Tibial artery (tissue), 4 donors: ENCODE data around the gene RLN1.
"Not testable (repeated sequence)": the region's sequence is repeated elsewhere in the genome, so short reads cannot be mapped to it uniquely, and the experiment has no call there.

Experiments
- DNase-seq, 2 donors: peaks; one replicate each; pipeline ENCODE4 v3.0.0-alpha.2; 2019
- H3K27ac ChIP-seq, 2 donors: fragments of 200-600 bp; sonication (generic) in 1 of 2; 1 replicate in 1 of 2; 2 replicates in 1 of 2; pipeline ENCODE4 v1.5.1; 2018 to 2019; ENCODE audit warnings: mild to moderate bottlenecking in 1 of 2
- H3K27me3 ChIP-seq, 2 donors: fragments of 200-600 bp; sonication (generic) in 1 of 2; one replicate each; pipeline versions ENCODE4 v1.5.1 to v1.6.0; 2016 to 2019
- H3K36me3 ChIP-seq, 3 donors: fragments of 200-600 bp; sonication (generic) in 2 of 3; one replicate each; pipeline ENCODE4 v1.5.1; 2016 to 2019; ENCODE audit warnings: mild to moderate bottlenecking in 2 of 3
- H3K4me1 ChIP-seq, 4 donors: fragments of 200-600 bp; sonication (generic) in 2 of 4; 1 replicate in 3 of 4; 2 replicates in 1 of 4; pipeline ENCODE4 v1.5.1; 2016 to 2019
- H3K4me3 ChIP-seq, 2 donors: fragments of 200-600 bp; sonication (generic) in 1 of 2; 1 replicate in 1 of 2; 2 replicates in 1 of 2; pipeline ENCODE4 v1.5.1; 2018 to 2019; ENCODE audit warnings: mild to moderate bottlenecking in 2 of 2
- H3K9me3 ChIP-seq, 3 donors: fragments of 200-600 bp; sonication (generic) in 1 of 3; one replicate each; pipeline ENCODE4 v1.5.1; 2016 to 2019
- CTCF ChIP-seq, 2 experiments: fragments of 200-600 bp in 1 of 2; fragments of 450-650 bp in 1 of 2; IDR thresholded peaks; one replicate each; pipeline ENCODE4 v1.5.1; 2017 to 2019; ENCODE audit warnings: antibody characterized with exemption in 2 of 2, mild to moderate bottlenecking in 1 of 2, moderate library complexity in 1 of 2
- intact Hi-C: fragments of 100-400 bp; cut with DNase I; formaldehyde crosslinking; loops from one replicate; pipeline ENCODE4 v1.15.0; 2023; ENCODE audit warnings: low total_unique reads

Gene RLN1

GRCh38 chr9:5315187-5315923, 24.3 kb downstream of the RLN1 start:
- Histone ChIP-seq H3K4me3 (no peak overlapping the region), H3K4me1 (no peaks in the 10 kb centered on the region), H3K9me3 (peaks cover 0 to 22% (median 10%) of the 10 kb centered on the region in 3 donors), H3K27ac (no peak overlapping the region), H3K27me3 (no peaks in the 10 kb centered on the region), H3K36me3 (no peaks in the 10 kb centered on the region)
- no peak for TF ChIP-seq CTCF (IDR thresholded peaks at IDR 0.05)
- intact Hi-C loops = no loop called here
- DNase-seq = no peak

GRCh38 chr9:5310851-5311250, 28.8 kb downstream of the RLN1 start:
- H3K9me3 ChIP-seq = peaks cover 0 to 14% (median 10%) of the 10 kb centered on the region in 3 donors
- no peaks in the 10 kb centered on the region for H3K4me1 ChIP-seq
- intact Hi-C loops = no loop called here
- TF ChIP-seq CTCF (IDR thresholded peaks at IDR 0.05) = no peak
- no peaks in the 10 kb centered on the region for H3K27me3 ChIP-seq
- H3K36me3 ChIP-seq = no peaks in the 10 kb centered on the region
- no peak overlapping the region for H3K27ac ChIP-seq
- DNase-seq = no peak
- H3K4me3 ChIP-seq = no peak overlapping the region

GRCh38 chr9:5305741-5306140, 33.9 kb downstream of the RLN1 start:
- no peak overlapping the region for H3K4me3 ChIP-seq
- H3K4me1 ChIP-seq = peaks cover 0 to 4% (median 0%) of the 10 kb centered on the region in 4 donors
- H3K27ac ChIP-seq = no peak overlapping the region
- H3K9me3 ChIP-seq = no peaks in the 10 kb centered on the region
- intact Hi-C loops = no loop called here
- TF ChIP-seq CTCF (IDR thresholded peaks at IDR 0.05) = no peak
- no peak for DNase-seq
- no peaks in the 10 kb centered on the region for H3K36me3 ChIP-seq
- no peaks in the 10 kb centered on the region for H3K27me3 ChIP-seq

- H3K27me3 ChIP-seq, DNase-seq, H3K9me3 ChIP-seq, H3K36me3 ChIP-seq, H3K4me1 ChIP-seq, intact Hi-C loops, H3K27ac ChIP-seq: not testable (repeated sequence)
- peak within 1 kb of the TSS in 1 of 2 donors; percentile 22 for H3K4me3 ChIP-seq
Measured at GRCh38 chr9:5303840-5304795, 35.6 kb downstream of the RLN1 start, which contains the start of gene RLN2. RLN2 (minus strand) TSS chr9:5304716; CDS start chr9:5304580, 136 bp downstream.

GRCh38 chr9:5301544-5301943, 38.1 kb downstream of the RLN1 start:
- H3K4me1 ChIP-seq = peaks cover 0 to 4% (median 0%) of the 10 kb centered on the region in 4 donors
- no peaks in the 10 kb centered on the region for H3K36me3 ChIP-seq
- H3K9me3 ChIP-seq = no peaks in the 10 kb centered on the region
- TF ChIP-seq CTCF (IDR thresholded peaks at IDR 0.05) = no peak
- H3K27ac ChIP-seq = no peak overlapping the region
- H3K4me3 ChIP-seq = no peak overlapping the region
- DNase-seq = no peak
- intact Hi-C loops = no loop called here
- H3K27me3 ChIP-seq = no peaks in the 10 kb centered on the region

- intact Hi-C loops = no loop called here
- Histone ChIP-seq H3K36me3 (no peaks in the 10 kb centered on the region), H3K4me3 (no peak overlapping the region), H3K9me3 (no peaks in the 10 kb centered on the region), H3K27me3 (peaks cover 0 to 4% of the 10 kb centered on the region in 2 donors), H3K27ac (no peak overlapping the region), H3K4me1 (no peaks in the 10 kb centered on the region)
- TF ChIP-seq CTCF (IDR thresholded peaks at IDR 0.05) = no peak
- DNase-seq = no peak
Measured at GRCh38 chr9:5292141-5292540, 47.5 kb downstream of the RLN1 start.
